Lower leg skin (tissue), 3 donors: Measurements from ENCODE around the gene DDB1.

Source experiments
- POLR2A ChIP-seq, 2 donors: fragments of 450-650 bp; IDR thresholded peaks; one replicate each; pipeline ENCODE4 v1.6.1; 2016 to 2017; ENCODE audit warnings: antibody characterized with exemption in 2 of 2, mild to moderate bottlenecking in 1 of 2, moderate library complexity in 1 of 2
- TF ChIP-seq, protein P1 (sequence below), 3 donors: fragments of 450-650 bp; IDR thresholded peaks; one replicate each; pipeline ENCODE4 v1.5.1; 2016; ENCODE audit warnings: antibody characterized with exemption in 3 of 3, mild to moderate bottlenecking in 3 of 3, moderate library complexity in 2 of 3

DNA sequence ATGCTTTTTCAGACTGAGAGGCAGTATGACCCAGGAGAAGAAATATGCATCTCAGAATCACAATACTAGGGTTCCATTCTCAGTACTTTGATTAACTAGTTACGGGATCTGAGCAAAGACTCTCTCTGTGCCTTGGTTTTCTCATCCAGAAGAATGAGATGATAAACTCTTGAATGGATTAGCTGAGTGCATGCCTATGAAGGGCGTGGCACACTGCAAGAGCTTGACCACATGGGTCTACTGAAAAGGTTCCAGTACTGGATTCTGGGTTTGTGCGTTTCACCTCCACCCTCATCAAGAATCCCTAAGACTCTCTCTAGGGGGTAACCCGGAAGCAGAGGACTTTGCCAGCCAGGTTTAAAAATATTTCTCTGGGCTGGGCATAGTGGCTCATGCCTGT lies 66.3 kb downstream of the DDB1 start:
- TF ChIP-seq, protein P1, sequence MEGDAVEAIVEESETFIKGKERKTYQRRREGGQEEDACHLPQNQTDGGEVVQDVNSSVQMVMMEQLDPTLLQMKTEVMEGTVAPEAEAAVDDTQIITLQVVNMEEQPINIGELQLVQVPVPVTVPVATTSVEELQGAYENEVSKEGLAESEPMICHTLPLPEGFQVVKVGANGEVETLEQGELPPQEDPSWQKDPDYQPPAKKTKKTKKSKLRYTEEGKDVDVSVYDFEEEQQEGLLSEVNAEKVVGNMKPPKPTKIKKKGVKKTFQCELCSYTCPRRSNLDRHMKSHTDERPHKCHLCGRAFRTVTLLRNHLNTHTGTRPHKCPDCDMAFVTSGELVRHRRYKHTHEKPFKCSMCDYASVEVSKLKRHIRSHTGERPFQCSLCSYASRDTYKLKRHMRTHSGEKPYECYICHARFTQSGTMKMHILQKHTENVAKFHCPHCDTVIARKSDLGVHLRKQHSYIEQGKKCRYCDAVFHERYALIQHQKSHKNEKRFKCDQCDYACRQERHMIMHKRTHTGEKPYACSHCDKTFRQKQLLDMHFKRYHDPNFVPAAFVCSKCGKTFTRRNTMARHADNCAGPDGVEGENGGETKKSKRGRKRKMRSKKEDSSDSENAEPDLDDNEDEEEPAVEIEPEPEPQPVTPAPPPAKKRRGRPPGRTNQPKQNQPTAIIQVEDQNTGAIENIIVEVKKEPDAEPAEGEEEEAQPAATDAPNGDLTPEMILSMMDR (IDR thresholded peaks at IDR 0.05), result no peak
- no peak for TF ChIP-seq POLR2A (IDR thresholded peaks at IDR 0.05)
